Measurements from ENCODE around the gene PCBP4.
"Not testable (repeated sequence)": the region's sequence is repeated elsewhere in the genome, so short reads cannot be mapped to it uniquely, and the experiment has no call there.

PCBP4 gene

GRCh38 chr3:51993657-51994056, 26.4 kb upstream of the PCBP4 start:
- not testable (repeated sequence) for DNase-seq

- peak; percentile 33 for DNase-seq
These were observed 24.9 kb upstream of the PCBP4 start for GRCh38 chr3:51992017-51992682.

- not testable (repeated sequence) for DNase-seq
These were observed 23.3 kb upstream of the PCBP4 start for GRCh38 chr3:51990501-51990971.

GRCh38 chr3:51988286-51989146, 21.3 kb upstream of the PCBP4 start:
- no peak for DNase-seq

- DNase-seq: peak; percentile 55
These were observed 20.3 kb upstream of the PCBP4 start for GRCh38 chr3:51987568-51987967.

- no peak for DNase-seq
These were observed 19.0 kb upstream of the PCBP4 start for GRCh38 chr3:51986010-51986947.

- no peak for DNase-seq
These were observed 17.8 kb upstream of the PCBP4 start for GRCh38 chr3:51985063-51985462.

GRCh38 chr3:51984269-51984647, 17.0 kb upstream of the PCBP4 start:
- no peak for DNase-seq

- no peak for DNase-seq
These were observed 16.5 kb upstream of the PCBP4 start for GRCh38 chr3:51983578-51984268.

- DNase-seq: peak; percentile 90
These were observed 15.8 kb upstream of the PCBP4 start, which contains the start of gene ACY1 for GRCh38 chr3:51982838-51983577. Gene ACY1 (plus strand): TSS chr3:51983535. CDS start chr3:51984065, 530 bp downstream.

GRCh38 chr3:51982352-51982837, 15.1 kb upstream of the PCBP4 start:
- DNase-seq: peak; percentile 74

- no peak for DNase-seq
These were observed 13.0 kb upstream of the PCBP4 start for GRCh38 chr3:51980253-51980652.

- DNase-seq: no peak
These were observed 10.9 kb upstream of the PCBP4 start for GRCh38 chr3:51978143-51978502.

- DNase-seq: no peak
These were observed 10.3 kb upstream of the PCBP4 start for GRCh38 chr3:51977446-51978142.

GRCh38 chr3:51975852-51976549, 8.7 kb upstream of the PCBP4 start:
- DNase-seq: peak; percentile 81

GRCh38 chr3:51974963-51975851, 8.0 kb upstream of the PCBP4 start, which contains the start of gene ABHD14A:
Gene ABHD14A (plus strand): TSS chr3:51975064. CDS start chr3:51975136, 72 bp downstream.
- peak; percentile 78 for DNase-seq

GRCh38 chr3:51974277-51974962, 7.2 kb upstream of the PCBP4 start:
- no peak for DNase-seq

GRCh38 chr3:51971350-51971749, 4.1 kb upstream of the PCBP4 start:
- DNase-seq: no peak

Measured in hematopoietic multipotent progenitor cell treated with erythropoietin and hydrocortisone succinate and interleukin-3 and kit ligand, for 6 days (in vitro differentiated cells).